Spleen (tissue), 7 donors: Measurements from ENCODE around the gene FADS2.

ENCODE experiments used
- CTCF ChIP-seq, 11 experiments: fragments of 200-600 bp in 7 of 11; fragments of 450-650 bp in 4 of 11; sonication (generic) in 4 of 11; IDR thresholded peaks in 8 of 11; conservative IDR thresholded peaks in 3 of 11; 1 replicate in 7 of 11; 2 replicates in 4 of 11; pipeline versions ENCODE4 v1.4.0 to v1.8.0; 2016 to 2021; ENCODE audit warnings: antibody characterized with exemption in 11 of 11, inconsistent platforms in 4 of 11, mild to moderate bottlenecking in 1 of 11
- POLR2A ChIP-seq, 3 donors: fragments of 450-650 bp; IDR thresholded peaks; one replicate each; pipeline ENCODE4 v1.5.1; 2017; ENCODE audit warnings: antibody characterized with exemption in 3 of 3, mild to moderate bottlenecking in 1 of 3
- POLR2AphosphoS5 ChIP-seq, 3 donors: sonication (generic); formaldehyde crosslinking; IDR thresholded peaks; one replicate each; pipeline ENCODE4 v1.5.1; 2017; ENCODE audit warnings: antibody characterized with exemption in 3 of 3
- donor health status: DM: no; HTN: no; CAD: no; lungs with moderate emphysema.
- donor health status: DM: no; HTN: no; CAD: no.
- donor health status: DM: no; HTN: no; CAD: no.

DNA sequence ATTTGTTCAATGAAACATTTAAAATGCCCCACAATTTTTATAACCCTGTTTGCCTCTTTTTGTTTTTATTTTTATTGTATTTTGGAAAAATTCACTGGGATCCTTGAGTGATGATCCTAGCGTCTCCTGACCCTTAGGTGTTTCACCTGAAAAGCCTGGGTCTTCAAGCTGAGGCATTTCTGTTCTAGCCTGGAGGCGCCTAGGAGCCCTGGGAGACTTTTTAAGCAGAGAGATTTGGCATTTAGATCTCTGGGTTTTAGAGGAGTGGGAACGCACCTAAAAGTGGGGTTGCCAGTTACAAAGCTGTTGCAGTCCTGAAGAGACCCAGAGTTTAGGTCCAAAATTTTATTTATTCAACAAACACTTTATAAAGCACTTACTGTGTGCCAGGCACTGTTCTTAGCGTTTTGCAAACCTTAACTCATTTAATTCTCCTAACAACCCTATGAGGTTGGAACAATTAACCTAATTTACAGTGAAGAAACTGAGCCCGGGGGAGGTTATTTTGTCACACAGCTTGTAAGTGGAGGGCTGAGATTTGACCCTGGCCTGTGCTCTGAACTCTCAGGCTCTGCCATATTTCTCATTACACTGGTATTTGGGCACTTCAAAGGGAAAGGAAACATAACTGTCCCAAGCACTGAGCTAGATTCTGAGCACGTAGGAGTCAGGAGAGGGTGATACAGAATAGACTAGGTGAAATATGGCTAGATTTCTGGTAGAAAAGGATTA, 10.5 kb upstream of the FADS2 start:
- no peak for TF ChIP-seq POLR2A (IDR thresholded peaks at IDR 0.05)
- no peak for TF ChIP-seq CTCF (IDR thresholded peaks at IDR 0.05 in 8 of 11, conservative IDR thresholded peaks at IDR 0.05 in 3 of 11)
- TF ChIP-seq POLR2AphosphoS5 (IDR thresholded peaks at IDR 0.05): no peak
